Ovary (tissue), 3 donors: Measurements from ENCODE around the gene ADNP2.

Source experiments
- CTCF ChIP-seq, 3 donors: fragments of 450-650 bp in 2 of 3; fragments of 200-600 bp in 1 of 3; IDR thresholded peaks; one replicate each; pipeline versions ENCODE4 v1.5.1 to v1.8.0; 2016 to 2022; ENCODE audit warnings: antibody characterized with exemption in 3 of 3, mild to moderate bottlenecking in 1 of 3
- POLR2A ChIP-seq: fragments of 450-650 bp; IDR thresholded peaks from one replicate; pipeline ENCODE4 v1.6.1; 2017; ENCODE audit warnings: antibody characterized with exemption, mild to moderate bottlenecking, moderate library complexity
- donor health status: DM: no; HTN: no; CAD: no.

DNA sequence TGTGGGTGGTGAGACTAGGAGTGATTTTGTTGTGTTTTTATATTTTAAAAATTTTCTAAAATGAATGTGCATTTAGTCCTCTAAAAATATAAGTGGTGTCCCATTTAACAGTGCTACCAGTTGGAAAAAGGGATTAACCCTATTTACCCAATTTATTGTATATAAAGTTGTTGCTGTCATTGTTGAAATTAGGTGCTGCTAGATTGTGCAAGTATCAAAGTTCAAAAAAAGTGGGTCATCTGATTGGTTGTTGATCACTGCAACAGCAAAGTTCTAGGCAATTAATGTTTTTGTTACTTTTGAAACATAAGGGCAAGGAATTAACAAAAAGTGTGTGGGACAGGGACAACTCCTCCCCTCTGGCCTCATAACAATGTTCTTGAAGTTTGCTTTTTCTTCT is 40.6 kb downstream of the ADNP2 start:
- TF ChIP-seq CTCF (IDR thresholded peaks at IDR 0.05) (no peak), POLR2A (no peak)
